ENCODE results near the gene ST6GALNAC1. TPM values are rescaled to one million over a fixed set of nuclear protein-coding genes. Genes with fewer than 3 reads are reported as not detected.
A peak's percentile ranks its signal among the peaks of the same experiment; 100 is the strongest.

ST6GALNAC1 gene
- total RNA-seq, 2 donors from 2014 or later, result 1.2 to 1.3 TPM

DNA sequence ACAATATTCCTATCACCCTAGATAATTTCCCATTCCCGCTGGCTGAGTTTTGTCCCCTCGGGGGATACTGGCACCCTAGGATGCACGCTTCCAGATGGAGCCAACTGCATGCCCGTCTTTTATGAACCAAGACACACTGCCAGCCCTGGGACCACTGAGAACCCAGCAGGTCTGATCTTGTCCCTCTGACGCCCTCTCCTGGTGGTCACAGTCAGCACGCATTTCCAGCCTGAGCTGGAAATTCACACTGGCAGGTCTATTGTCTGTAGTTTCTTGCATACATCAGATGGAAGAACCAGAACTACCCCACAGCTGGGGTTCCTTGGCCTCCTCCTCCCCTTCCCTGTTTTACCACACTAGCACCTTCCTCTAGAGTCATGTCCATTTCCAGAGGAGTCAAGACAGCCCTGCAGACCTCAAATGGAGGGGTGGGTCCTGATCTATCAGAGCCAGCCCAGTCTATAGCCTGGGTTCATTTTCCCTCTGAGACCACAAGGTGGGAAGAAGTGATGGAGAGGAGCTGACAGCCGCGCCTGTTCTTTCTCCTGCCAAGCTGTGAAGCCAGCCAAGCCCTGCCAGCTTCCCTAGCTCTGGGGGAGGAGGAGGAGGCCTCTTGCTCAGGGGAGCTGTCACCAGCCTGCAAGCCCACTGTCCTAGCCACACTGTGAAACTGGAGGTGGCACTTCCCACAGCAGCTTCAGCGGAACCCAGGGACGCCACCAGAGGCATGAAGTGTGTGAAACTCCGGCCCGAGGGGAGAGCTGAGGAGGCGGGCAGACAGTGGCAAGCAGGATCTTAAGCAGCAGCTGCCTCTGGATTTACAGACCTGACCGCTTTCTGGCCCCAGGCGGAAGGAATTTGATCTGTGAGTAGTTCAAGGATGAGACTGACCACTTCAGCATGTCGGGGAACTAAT lies 37.9 kb upstream of the ST6GALNAC1 start:
- TF ChIP-seq, protein P1, sequence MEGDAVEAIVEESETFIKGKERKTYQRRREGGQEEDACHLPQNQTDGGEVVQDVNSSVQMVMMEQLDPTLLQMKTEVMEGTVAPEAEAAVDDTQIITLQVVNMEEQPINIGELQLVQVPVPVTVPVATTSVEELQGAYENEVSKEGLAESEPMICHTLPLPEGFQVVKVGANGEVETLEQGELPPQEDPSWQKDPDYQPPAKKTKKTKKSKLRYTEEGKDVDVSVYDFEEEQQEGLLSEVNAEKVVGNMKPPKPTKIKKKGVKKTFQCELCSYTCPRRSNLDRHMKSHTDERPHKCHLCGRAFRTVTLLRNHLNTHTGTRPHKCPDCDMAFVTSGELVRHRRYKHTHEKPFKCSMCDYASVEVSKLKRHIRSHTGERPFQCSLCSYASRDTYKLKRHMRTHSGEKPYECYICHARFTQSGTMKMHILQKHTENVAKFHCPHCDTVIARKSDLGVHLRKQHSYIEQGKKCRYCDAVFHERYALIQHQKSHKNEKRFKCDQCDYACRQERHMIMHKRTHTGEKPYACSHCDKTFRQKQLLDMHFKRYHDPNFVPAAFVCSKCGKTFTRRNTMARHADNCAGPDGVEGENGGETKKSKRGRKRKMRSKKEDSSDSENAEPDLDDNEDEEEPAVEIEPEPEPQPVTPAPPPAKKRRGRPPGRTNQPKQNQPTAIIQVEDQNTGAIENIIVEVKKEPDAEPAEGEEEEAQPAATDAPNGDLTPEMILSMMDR (IDR thresholded peaks at IDR 0.05), result peak; percentile 52
- H3K27ac ChIP-seq, result no peak overlapping the region
- DNase-seq (ENCODE audit: low spot score) (no peak), ATAC-seq (ENCODE audit: insufficient number of reproducible peaks, low FRiP score, low read depth) (no peak)
- H3K27me3 ChIP-seq (replicated peaks; ENCODE audit: insufficient read depth), result no peaks in the 10 kb centered on the region
- peaks cover 44% of the 10 kb centered on the region for H3K36me3 ChIP-seq
- H3K4me1 ChIP-seq (ENCODE audit: control insufficient read depth in 1 of 2, low read depth in 2 of 2), result peaks cover 1 to 10% of the 10 kb centered on the region in 2 donors
- no peaks in the 10 kb centered on the region for H3K9me3 ChIP-seq
- H3K4me3 ChIP-seq, result no peak overlapping the region

DNA sequence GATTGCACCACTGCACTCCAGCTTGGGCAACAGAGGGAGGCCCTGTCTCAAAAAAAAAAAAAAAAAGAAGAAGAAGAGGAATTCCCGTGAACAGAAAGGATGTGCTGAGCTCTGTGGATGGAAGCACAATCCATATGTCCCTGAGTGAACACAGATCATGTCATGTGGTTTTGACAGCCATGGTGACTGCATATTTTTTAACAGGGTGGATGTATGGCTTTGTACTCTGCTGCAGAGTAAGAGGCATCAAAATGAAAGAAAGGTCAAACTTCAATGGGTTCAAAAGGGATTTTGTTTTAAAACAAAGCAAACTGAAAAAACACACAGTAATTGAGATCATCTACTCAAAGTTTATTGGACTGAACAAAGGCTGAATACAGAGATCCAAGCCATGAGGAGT lies 35.7 kb upstream of the ST6GALNAC1 start:
- no peaks in the 10 kb centered on the region for H3K27me3 ChIP-seq (replicated peaks; ENCODE audit: insufficient read depth)
- TF ChIP-seq, protein P1 (IDR thresholded peaks at IDR 0.05), result no peak
- H3K36me3 ChIP-seq, result peaks cover 28% of the 10 kb centered on the region
- ATAC-seq (ENCODE audit: insufficient number of reproducible peaks, low FRiP score, low read depth) (no peak), DNase-seq (ENCODE audit: low spot score) (no peak)
- H3K27ac ChIP-seq, result no peak overlapping the region
- no peaks in the 10 kb centered on the region for H3K9me3 ChIP-seq
- peaks cover 0 to 9% of the 10 kb centered on the region in 2 donors for H3K4me1 ChIP-seq (ENCODE audit: control insufficient read depth in 1 of 2, low read depth in 2 of 2)
- no peak overlapping the region for H3K4me3 ChIP-seq

DNA sequence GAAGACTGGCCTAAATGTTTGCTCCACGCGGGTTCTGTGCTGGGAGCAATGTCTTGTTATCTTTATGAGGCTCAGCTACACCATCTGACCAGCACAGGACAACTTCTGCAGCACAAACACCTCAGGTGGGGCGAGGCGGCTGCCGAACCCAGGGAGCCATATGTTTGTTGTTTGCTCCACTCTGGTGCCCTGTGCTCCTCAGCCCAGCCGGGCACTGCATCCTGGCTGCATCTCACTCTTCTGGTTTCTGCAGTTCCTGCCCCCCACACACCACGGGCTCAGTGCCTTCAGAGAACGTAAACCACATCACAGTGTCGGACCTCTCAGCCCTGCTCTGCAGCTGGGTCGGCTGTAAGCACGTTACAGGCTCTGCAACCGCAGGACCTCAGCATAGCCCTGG lies 34.8 kb upstream of the ST6GALNAC1 start:
- DNase-seq (ENCODE audit: low spot score) (no peak), ATAC-seq (ENCODE audit: insufficient number of reproducible peaks, low FRiP score, low read depth) (no peak)
- H3K27ac ChIP-seq, result no peak overlapping the region
- peaks cover 23% of the 10 kb centered on the region for H3K36me3 ChIP-seq
- no peaks in the 10 kb centered on the region for H3K9me3 ChIP-seq
- H3K4me3 ChIP-seq, result no peak overlapping the region
- H3K4me1 ChIP-seq (ENCODE audit: control insufficient read depth in 1 of 2, low read depth in 2 of 2), result peaks cover 0 to 9% of the 10 kb centered on the region in 2 donors
- TF ChIP-seq, protein P1 (IDR thresholded peaks at IDR 0.05), result no peak
- H3K27me3 ChIP-seq (replicated peaks; ENCODE audit: insufficient read depth), result no peaks in the 10 kb centered on the region

DNA sequence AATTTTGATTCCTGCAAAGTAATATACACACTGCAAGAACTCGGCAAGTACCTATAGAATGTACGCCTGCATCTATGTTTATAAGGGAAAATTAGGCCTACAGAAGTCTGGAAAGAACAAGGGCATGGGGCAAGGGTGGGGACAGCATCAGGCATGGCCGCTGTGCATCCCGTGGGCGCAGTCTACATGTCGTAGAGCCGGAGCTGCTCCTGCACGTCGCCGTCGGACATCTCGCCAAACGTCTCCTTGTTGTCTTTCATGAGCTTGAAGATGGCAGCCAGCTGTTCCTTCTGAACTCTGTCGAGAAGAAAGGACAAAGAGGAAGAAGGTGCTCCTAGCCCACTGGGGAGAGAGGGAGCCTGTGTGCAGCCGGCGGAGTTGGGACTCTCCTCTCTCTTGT lies 33.8 kb upstream of the ST6GALNAC1 start:
- DNase-seq (ENCODE audit: low spot score), result no peak
- no peak overlapping the region for H3K27ac ChIP-seq
- H3K4me1 ChIP-seq (ENCODE audit: control insufficient read depth in 1 of 2, low read depth in 2 of 2), result peaks cover 0 to 13% of the 10 kb centered on the region in 2 donors
- peaks cover 15% of the 10 kb centered on the region for H3K36me3 ChIP-seq
- H3K4me3 ChIP-seq, result no peak overlapping the region
- ATAC-seq (ENCODE audit: insufficient number of reproducible peaks, low FRiP score, low read depth), result no peak
- TF ChIP-seq, protein P1 (IDR thresholded peaks at IDR 0.05), result no peak
- no peaks in the 10 kb centered on the region for H3K27me3 ChIP-seq (replicated peaks; ENCODE audit: insufficient read depth)
- H3K9me3 ChIP-seq, result no peaks in the 10 kb centered on the region

DNA sequence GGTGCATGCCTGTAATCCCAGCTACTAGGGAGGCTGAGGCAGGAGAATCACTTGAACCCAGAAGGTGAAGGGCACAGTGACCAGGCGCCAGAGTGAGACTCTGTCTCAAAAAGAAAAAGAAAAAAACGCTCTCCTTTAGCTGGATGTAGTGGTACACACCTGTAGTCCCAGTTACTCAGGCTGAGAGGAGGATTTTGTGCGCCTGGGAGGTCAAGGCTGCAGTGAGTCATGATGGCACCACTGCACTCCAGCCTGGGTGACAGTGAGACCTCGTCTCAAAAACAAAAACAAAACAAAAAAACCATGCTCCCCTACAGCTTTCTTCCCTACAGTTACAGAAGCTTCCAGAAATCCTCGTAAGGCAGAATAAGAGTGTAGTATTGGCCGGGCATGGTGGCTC lies 33.1 kb upstream of the ST6GALNAC1 start:
- TF ChIP-seq, protein P1 (IDR thresholded peaks at IDR 0.05), result no peak
- Histone ChIP-seq H3K36me3 (peaks cover 15% of the 10 kb centered on the region), H3K27ac (no peak overlapping the region), H3K27me3 (replicated peaks; ENCODE audit: insufficient read depth) (no peaks in the 10 kb centered on the region), H3K4me1 (ENCODE audit: control insufficient read depth in 1 of 2, low read depth in 2 of 2) (peaks cover 0 to 10% of the 10 kb centered on the region in 2 donors), H3K4me3 (no peak overlapping the region), H3K9me3 (no peaks in the 10 kb centered on the region)
- no peak for ATAC-seq (ENCODE audit: insufficient number of reproducible peaks, low FRiP score, low read depth)
- DNase-seq (ENCODE audit: low spot score), result no peak

Measured in thoracic aorta (tissue), 2 donors.